ENCODE data around the gene NCS1. TPM values are rescaled to one million over a fixed set of nuclear protein-coding genes. Genes with fewer than 3 reads are reported as not detected.

The NCS1 gene
- total and polyA plus RNA-seq, 2 of the 8 experiments (the other 6 are each of a cell fraction or from before 2014, with no cell fraction given): 34.7 to 47.6 TPM

GRCh38 chr9:130149654-130150286 is 22.4 kb upstream of the NCS1 start:
- Histone ChIP-seq H3K79me2 (ENCODE audit: control insufficient read depth in 1 of 2, insufficient read depth in 2 of 2, low read length in 2 of 2) (no peaks in the 10 kb centered on the region), H3K36me3 (ENCODE audit: control insufficient read depth in 2 of 4, insufficient read depth in 4 of 4, low read length in 3 of 4) (no peaks in the 10 kb centered on the region), H3K27ac (ENCODE audit: low read depth, low read length) (no peak overlapping the region), H4K8ac (ENCODE audit: extremely low read depth, insufficient read depth, low read length) (no peak overlapping the region), H3K4ac (replicated peaks; ENCODE audit: insufficient read length, low read depth, low read length) (no peak overlapping the region), H3K18ac (ENCODE audit: extremely low read depth, low read length) (no peak overlapping the region), H4K20me1 (replicated peaks in 1 of 2; ENCODE audit: control insufficient read depth in 1 of 2, insufficient read depth in 2 of 2, low read length in 2 of 2) (no peaks in the 10 kb centered on the region), H3K27me3 (replicated peaks in 1 of 4; ENCODE audit: control insufficient read depth in 3 of 4, extremely low read depth in 1 of 4, insufficient read depth in 3 of 4, low read length in 3 of 4) (no peaks in the 10 kb centered on the region), H3K9ac (replicated peaks in 1 of 4; ENCODE audit: extremely low read depth in 1 of 4, low read depth in 3 of 4, low read length in 3 of 4) (no peak overlapping the region), H3K9me3 (ENCODE audit: insufficient read depth in 2 of 2, low read depth in 1 of 2, low read length in 1 of 2) (no peaks in the 10 kb centered on the region), H3K23me2 (ENCODE audit: low read depth, low read length) (no peaks in the 10 kb centered on the region), H3K23ac (ENCODE audit: insufficient read length) (no peak overlapping the region), H2BK5ac (ENCODE audit: low read depth, low read length) (no peak overlapping the region), H3K79me1 (ENCODE audit: low read depth, low read length) (no peaks in the 10 kb centered on the region), H2AFZ (ENCODE audit: low read length) (no peak overlapping the region), H4K91ac (replicated peaks; ENCODE audit: insufficient read length, low read length) (no peak overlapping the region), H3K56ac (replicated peaks; ENCODE audit: insufficient read length, low read depth, low read length) (no peak overlapping the region), H2BK15ac (ENCODE audit: low read length) (no peak overlapping the region), H3K4me3 (ENCODE audit: extremely low read depth in 1 of 4, insufficient read depth in 2 of 4, low read depth in 3 of 4, low read length in 4 of 4) (no peak overlapping the region), H3K4me1 (replicated peaks in 1 of 4; ENCODE audit: control insufficient read depth in 3 of 4, insufficient read depth in 4 of 4, low read length in 3 of 4) (peaks cover 0 to 5% (median 3%) of the 10 kb centered on the region in 4 experiments; a peak in 4 of 7 replicates), H4K5ac (ENCODE audit: insufficient read length, low read depth, low read length) (no peak overlapping the region), H3K14ac (ENCODE audit: insufficient read length) (no peak overlapping the region), H2BK12ac (ENCODE audit: low read depth, low read length) (no peak overlapping the region), H2BK20ac (ENCODE audit: low read length) (no peak overlapping the region), H2AK5ac (ENCODE audit: low read depth, low read length) (peak overlapping the region; percentile 53; the same call in 1 of the 2 replicates), H2BK120ac (replicated peaks; ENCODE audit: low read depth, low read length) (no peak overlapping the region), H3K4me2 (ENCODE audit: insufficient read depth in 1 of 2, low read depth in 2 of 2, low read length in 2 of 2) (no peak overlapping the region)
- CTCF ChIA-PET (ENCODE audit: partially characterized antibody): interaction anchor here (0.6 to 2.6 kb wide), 13 partner anchors 7 to 378 kb away, joined by 3 to 9 read pairs (median 3); no protein-coding TSS in a partner anchor
- FAIRE-seq (no peak), DNase-seq (ENCODE audit: low read depth in 1 of 2, low spot score in 2 of 2) (no peak)
- 94% methylated on average over 5 of the region's 5 CpGs; no CpG with 5 or more reads in 1 of the 2 experiments for WGBS, 2 experiments (ENCODE audit: extremely low coverage in 1 of 2, insufficient coverage in 1 of 2, insufficient read length in 1 of 2, insufficient replicate concordance in 2 of 2, low coverage in 1 of 2, low lambda C conversion rate in 2 of 2, missing lambda C conversion rate in 1 of 2)
- POLR2A ChIA-PET (ENCODE audit: partially characterized antibody): interaction anchor here (0.5 to 1.0 kb wide), 2 partner anchors 14 to 179 kb away, joined by 3 read pairs; no protein-coding TSS in a partner anchor
- TF ChIP-seq HDAC2 (IDR thresholded peaks at IDR 0.05; ENCODE audit: borderline replicate concordance in 1 of 2, low read depth in 2 of 2, low read length in 2 of 2) (0 out of 4 replicates have a peak, but pooled peaks of 1 of the 2 experiments have one; percentile 32), KDM1A (IDR thresholded peaks at IDR 0.05; ENCODE audit: borderline replicate concordance, low read length) (peak; percentile 69; the same call in 1 of the 2 replicates), JUND (IDR thresholded peaks at IDR 0.05; ENCODE audit: low read length) (no peak), SP1 (IDR thresholded peaks at IDR 0.05; ENCODE audit: low read depth, low read length) (0 out of 2 replicates have a peak, but pooled peaks have one; percentile 48)

Measured in H1 (cell line).